Measurements from ENCODE around the gene ESRRB.

The ESRRB gene

GRCh38 chr14:76456891-76457586, 81.1 kb downstream of the ESRRB start:
- no peak for DNase-seq

GRCh38 chr14:76457841-76458240, 81.9 kb downstream of the ESRRB start:
- DNase-seq, result no peak

GRCh38 chr14:76461886-76462285, 85.9 kb downstream of the ESRRB start:
- no peak for DNase-seq

GRCh38 chr14:76462330-76462729, 86.4 kb downstream of the ESRRB start:
- DNase-seq, result no peak

GRCh38 chr14:76463105-76463504, 87.2 kb downstream of the ESRRB start:
- no peak for DNase-seq

- DNase-seq, result no peak
These were observed 88.9 kb downstream of the ESRRB start for GRCh38 chr14:76464856-76465255.

GRCh38 chr14:76465664-76466063, 89.7 kb downstream of the ESRRB start:
- DNase-seq, result no peak

GRCh38 chr14:76467711-76468155, 91.8 kb downstream of the ESRRB start:
- DNase-seq, result no peak

GRCh38 chr14:76472199-76472723, 96.3 kb downstream of the ESRRB start:
- no peak for DNase-seq

GRCh38 chr14:76473481-76474263, 97.7 kb downstream of the ESRRB start:
- DNase-seq, result no peak

GRCh38 chr14:76480426-76480825, 104.5 kb downstream of the ESRRB start:
- no peak for DNase-seq

GRCh38 chr14:76484355-76484754, 108.4 kb downstream of the ESRRB start:
- no peak for DNase-seq

- DNase-seq, result no peak
These were observed 110.4 kb downstream of the ESRRB start for GRCh38 chr14:76486251-76486743.

- no peak for DNase-seq
These were observed 112.6 kb downstream of the ESRRB start for GRCh38 chr14:76488551-76488950.

- DNase-seq, result no peak
These were observed 113.7 kb downstream of the ESRRB start for GRCh38 chr14:76489667-76490066.

GRCh38 chr14:76490111-76490510, 114.2 kb downstream of the ESRRB start:
- no peak for DNase-seq

GRCh38 chr14:76490735-76491134, 114.8 kb downstream of the ESRRB start:
- no peak for DNase-seq

- DNase-seq, result no peak
These were observed 115.4 kb downstream of the ESRRB start for GRCh38 chr14:76491172-76491930.

- DNase-seq, result no peak
These were observed 120.0 kb downstream of the ESRRB start for GRCh38 chr14:76495983-76496382.

GRCh38 chr14:76496595-76496994, 120.7 kb downstream of the ESRRB start:
- DNase-seq, result no peak

GRCh38 chr14:76497550-76498462, 121.9 kb downstream of the ESRRB start:
- DNase-seq, result no peak

GRCh38 chr14:76498463-76498935, 122.6 kb downstream of the ESRRB start:
- DNase-seq, result no peak
